UCSD-AML1 (cell line): ENCODE measurements around the gene DCDC2C.
A peak's percentile ranks its signal among the peaks of the same experiment; 100 is the strongest.

Source experiments
- DNase-seq: peaks from one replicate; lab custom pipeline; 2025; ENCODE audit not compliant: unreplicated experiment; lab: John Stamatoyannopoulos, UW

Gene DCDC2C

GRCh38 chr2:3708576-3708975, 5.2 kb downstream of the DCDC2C start:
- no peak for DNase-seq

- DNase-seq: no peak
Measured at GRCh38 chr2:3709225-3709624, 5.8 kb downstream of the DCDC2C start.

- no peak for DNase-seq
Measured at GRCh38 chr2:3712424-3712823, 9.0 kb downstream of the DCDC2C start.

GRCh38 chr2:3712831-3713503, 9.6 kb downstream of the DCDC2C start:
- DNase-seq: no peak

- DNase-seq: no peak
Measured at GRCh38 chr2:3718679-3719078, 15.3 kb downstream of the DCDC2C start.

- DNase-seq: no peak
Measured at GRCh38 chr2:3725002-3725401, 21.6 kb downstream of the DCDC2C start.

GRCh38 chr2:3725458-3726250, 22.3 kb downstream of the DCDC2C start:
- DNase-seq: no peak

GRCh38 chr2:3726511-3726910, 23.1 kb downstream of the DCDC2C start:
- DNase-seq: no peak

GRCh38 chr2:3727397-3728045, 24.1 kb downstream of the DCDC2C start:
- no peak for DNase-seq

- DNase-seq: peak; percentile 46
Measured at GRCh38 chr2:3728104-3729054, 25.0 kb downstream of the DCDC2C start.

- no peak for DNase-seq
Measured at GRCh38 chr2:3729055-3729448, 25.7 kb downstream of the DCDC2C start.

- DNase-seq: no peak
Measured at GRCh38 chr2:3729786-3730185, 26.4 kb downstream of the DCDC2C start.

GRCh38 chr2:3730646-3731045, 27.3 kb downstream of the DCDC2C start:
- no peak for DNase-seq

- no peak for DNase-seq
Measured at GRCh38 chr2:3731829-3732228, 28.5 kb downstream of the DCDC2C start.

GRCh38 chr2:3736112-3736511, 32.7 kb downstream of the DCDC2C start:
- no peak for DNase-seq

GRCh38 chr2:3737128-3737527, 33.8 kb downstream of the DCDC2C start:
- no peak for DNase-seq

- peak; percentile 24 for DNase-seq
Measured at GRCh38 chr2:3738454-3738853, 35.1 kb downstream of the DCDC2C start.

- no peak for DNase-seq
Measured at GRCh38 chr2:3739313-3739712, 35.9 kb downstream of the DCDC2C start.

GRCh38 chr2:3741396-3741795, 38.0 kb downstream of the DCDC2C start:
- DNase-seq: no peak

GRCh38 chr2:3741867-3742602, 38.7 kb downstream of the DCDC2C start:
- DNase-seq: no peak
